ENCODE results near the gene GPN1.
A peak's percentile ranks its signal among the peaks of the same experiment; 100 is the strongest.
"Not testable (repeated sequence)": the region's sequence is repeated elsewhere in the genome, so short reads cannot be mapped to it uniquely, and the experiment has no call there.

The GPN1 gene

GRCh38 chr2:27672723-27673486 lies 44.1 kb downstream of the GPN1 start:
- no peak for DNase-seq (ENCODE audit: low read depth)

DNA sequence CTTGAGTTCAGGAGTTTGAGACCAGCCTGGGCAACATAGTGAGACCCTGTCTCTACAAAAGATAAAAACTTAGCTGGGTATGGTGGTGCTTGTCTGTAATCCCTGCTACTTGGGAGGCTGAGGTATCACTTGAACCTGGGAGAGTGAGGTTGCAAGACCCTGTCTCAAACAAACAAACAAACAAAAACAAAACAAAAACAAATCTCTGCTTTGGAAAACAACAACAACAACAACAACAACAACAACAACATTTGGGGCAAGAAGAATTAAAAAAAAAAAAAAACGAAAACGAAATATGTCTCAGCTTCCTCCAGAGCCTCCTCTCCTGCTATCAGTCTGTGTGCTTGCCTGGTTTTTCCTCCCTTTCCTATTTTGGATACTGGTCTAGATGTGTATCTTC lies 51.7 kb downstream of the GPN1 start:
- DNase-seq (ENCODE audit: low read depth), result no peak

DNA sequence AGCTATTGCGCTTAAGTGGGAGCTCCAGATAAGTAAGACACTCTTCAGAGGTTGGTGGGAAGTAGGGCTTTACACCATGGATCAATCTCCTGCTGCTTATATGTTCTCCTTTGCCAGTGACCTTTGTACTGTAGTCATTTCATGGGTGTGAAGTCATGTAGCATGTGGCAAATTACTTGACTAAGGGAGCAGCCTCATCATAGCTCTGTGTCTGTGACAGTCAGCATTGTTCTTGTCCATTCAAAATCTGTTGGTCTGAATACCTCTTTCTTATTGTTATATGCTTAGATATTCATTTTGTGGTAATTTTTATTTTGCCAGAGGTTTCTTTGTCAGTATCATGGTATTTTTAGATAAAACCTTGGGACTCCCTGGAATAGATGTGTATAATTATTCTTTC lies 53.0 kb downstream of the GPN1 start:
- no peak for DNase-seq (ENCODE audit: low read depth)

DNA sequence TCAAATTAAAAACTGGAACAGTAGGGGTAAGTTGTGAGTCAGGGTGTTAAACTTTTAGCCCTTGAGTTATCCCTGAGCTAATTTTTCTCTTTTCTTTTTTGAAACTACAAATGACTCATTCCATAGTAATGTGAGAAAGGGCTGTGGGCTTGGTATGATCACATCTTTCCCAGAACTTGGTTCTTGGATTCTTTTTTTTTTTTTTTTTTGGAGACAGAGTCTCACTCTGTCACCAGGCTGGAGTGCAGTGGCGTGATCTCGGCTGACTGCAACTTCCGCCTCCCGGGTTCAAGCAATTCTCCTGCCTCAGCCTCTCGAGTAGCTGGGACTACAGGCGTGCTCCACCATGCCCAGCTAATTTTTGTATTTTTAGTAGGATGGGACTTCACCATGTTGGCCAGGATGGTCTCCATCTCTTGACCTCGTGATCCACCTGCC lies 53.5 kb downstream of the GPN1 start:
- not testable (repeated sequence) for DNase-seq (ENCODE audit: low read depth)

DNA sequence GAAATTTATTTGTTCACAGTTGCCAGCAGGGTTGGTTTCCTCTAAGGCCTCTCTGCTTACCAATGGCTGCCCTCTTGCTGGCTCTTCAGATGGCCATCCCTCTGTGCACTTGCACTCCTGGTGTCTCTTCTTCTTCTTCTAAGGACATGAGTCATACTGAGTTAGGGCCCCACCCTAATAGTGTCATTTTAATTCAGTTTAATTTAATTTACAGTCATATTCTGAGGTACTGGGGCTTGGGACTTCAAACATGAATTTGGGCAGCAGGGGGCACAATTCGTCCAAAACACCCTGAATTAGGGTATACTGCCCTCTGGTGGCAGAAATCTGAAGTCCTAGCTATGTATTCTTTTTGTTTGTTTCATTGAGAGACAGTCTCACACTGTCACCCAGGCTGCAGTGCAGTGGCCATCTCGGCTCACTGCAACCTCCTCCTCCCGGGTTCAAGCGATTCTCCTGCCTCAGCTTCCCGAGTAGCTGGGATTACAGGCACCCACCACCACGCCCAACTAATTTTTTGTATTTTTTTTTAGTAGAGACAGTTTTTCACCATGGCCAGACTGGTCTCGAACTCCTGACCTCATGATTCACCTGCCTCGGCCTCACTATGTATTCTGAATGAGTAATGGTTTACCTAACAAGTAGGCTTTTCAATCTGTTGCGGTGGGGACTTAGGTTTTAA lies 54.7 kb downstream of the GPN1 start:
- DNase-seq (ENCODE audit: low read depth), result peak; percentile 70

GRCh38 chr2:27685006-27685405 lies 56.2 kb downstream of the GPN1 start:
- not testable (repeated sequence) for DNase-seq (ENCODE audit: low read depth)

DNA sequence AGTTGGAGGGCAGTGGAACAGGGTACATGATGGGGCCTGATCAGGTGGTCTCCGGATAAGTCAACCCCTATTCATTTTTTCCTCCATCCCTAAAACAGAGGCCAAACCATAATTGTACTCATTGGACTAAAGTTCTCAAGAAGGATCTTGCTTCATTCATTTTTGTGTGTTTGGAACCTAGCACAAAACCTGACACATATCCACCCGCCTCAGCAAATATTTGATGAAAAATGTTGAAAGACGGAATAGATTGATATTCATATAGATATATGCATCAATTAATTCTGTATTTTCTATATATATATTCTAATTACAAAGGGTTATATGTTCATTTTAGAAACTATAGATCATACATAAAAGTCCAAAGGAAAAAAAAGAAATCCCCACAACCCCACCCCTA lies 56.7 kb downstream of the GPN1 start:
- no peak for DNase-seq (ENCODE audit: low read depth)

- no peak for DNase-seq (ENCODE audit: low read depth)
Observed at GRCh38 chr2:27687232-27687631, 58.4 kb downstream of the GPN1 start.

GRCh38 chr2:27689424-27689823 lies 60.6 kb downstream of the GPN1 start:
- DNase-seq (ENCODE audit: low read depth), result no peak

DNA sequence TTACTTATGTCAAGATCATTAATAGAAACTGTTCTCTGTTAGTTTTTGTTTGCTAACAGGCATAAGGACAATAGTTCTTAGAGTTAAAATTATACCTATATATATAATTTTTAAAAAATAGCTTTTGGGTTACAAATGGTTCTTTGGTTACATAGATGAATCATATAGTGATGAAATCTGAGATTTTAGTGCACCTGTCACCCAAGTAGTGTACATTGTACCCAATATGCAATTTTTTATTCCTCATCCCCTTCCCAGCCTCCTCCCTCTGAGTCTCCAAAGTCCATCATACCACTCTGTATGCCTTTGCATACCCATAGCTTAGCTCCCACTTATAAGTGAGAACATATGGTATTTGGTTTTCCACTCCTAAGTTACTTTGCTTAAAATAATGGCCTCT lies 61.2 kb downstream of the GPN1 start:
- no peak for DNase-seq (ENCODE audit: low read depth)

GRCh38 chr2:27697660-27698059 lies 68.8 kb downstream of the GPN1 start:
- DNase-seq (ENCODE audit: low read depth), result no peak
